DMS153 (cell line): ENCODE measurements around the gene FNDC1.
"Not testable (repeated sequence)": the region's sequence is repeated elsewhere in the genome, so short reads cannot be mapped to it uniquely, and the experiment has no call there.

Experiments
- DNase-seq: peaks from one replicate; lab custom pipeline; 2025; lab: John Stamatoyannopoulos, UW

The FNDC1 gene

DNA sequence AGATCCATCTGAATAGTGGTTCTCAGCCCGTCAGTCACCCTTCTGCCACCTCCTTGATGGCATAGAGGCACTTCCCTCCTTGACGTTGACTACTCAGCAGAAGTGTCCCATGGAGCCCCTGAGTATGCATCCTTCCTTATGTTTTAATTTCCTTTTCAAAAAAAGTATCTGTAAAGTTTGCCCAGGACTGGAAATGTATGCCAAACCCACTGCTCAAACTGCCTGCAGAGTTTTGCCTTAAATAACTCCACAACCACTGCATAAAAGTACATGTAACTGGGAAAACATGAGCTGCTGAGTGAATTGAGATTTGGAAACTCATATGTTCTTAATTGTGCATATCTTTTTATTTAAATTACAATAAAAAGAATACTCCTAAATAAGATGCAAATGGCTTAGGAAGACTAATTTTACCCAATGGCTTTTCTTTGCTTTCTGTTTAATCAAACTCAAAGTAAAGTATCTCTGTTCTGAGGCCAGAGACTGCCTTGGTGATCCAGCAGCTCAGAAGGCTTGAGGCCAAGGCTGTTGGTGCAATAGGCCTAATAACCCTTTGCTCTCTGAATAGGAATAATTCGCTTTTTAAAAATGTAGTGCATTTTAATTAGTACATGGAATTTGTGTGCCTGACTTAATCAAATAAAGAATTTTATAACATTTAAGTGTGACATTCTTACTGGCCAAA lies 90.4 kb downstream of the FNDC1 start:
- no peak for DNase-seq

DNA sequence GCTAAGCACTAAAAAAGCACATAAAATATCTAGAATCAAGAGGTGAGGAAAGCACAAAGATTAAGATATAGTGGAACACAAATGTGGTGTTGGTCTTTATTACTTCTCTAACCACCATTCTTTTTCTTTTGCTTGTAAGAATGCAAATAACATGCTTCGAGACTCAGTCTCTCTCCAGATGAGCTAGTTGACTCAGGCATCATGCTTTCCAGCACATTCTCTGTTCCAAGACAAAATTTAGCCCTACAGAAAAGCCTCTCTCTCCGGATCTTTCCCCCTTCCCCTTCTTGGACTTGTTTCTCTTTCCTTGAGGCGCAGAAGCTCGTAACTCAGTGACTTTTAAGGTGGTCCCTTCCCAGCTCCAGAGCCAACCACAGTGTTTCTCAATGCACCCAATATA lies 91.0 kb downstream of the FNDC1 start:
- no peak for DNase-seq

DNA sequence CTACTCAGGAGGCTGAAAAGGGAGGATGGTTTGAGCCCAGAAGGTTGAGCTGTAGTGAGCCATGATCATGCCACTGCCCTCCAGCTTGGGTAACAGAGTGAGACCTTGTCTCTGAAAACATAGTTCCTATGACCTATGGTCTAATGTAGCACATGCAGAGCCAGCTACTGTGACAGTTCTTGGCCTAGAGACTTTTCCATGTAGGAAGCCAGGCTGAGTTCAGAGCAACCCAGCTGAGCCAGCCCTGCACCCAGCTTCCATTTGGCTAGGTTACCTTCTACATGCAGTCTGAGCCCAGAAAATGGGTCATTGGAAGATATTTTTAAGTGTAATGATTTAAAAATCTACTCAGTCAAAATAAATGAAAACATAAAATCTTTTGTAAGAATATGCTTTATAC lies 92.8 kb downstream of the FNDC1 start:
- DNase-seq = no peak

DNA sequence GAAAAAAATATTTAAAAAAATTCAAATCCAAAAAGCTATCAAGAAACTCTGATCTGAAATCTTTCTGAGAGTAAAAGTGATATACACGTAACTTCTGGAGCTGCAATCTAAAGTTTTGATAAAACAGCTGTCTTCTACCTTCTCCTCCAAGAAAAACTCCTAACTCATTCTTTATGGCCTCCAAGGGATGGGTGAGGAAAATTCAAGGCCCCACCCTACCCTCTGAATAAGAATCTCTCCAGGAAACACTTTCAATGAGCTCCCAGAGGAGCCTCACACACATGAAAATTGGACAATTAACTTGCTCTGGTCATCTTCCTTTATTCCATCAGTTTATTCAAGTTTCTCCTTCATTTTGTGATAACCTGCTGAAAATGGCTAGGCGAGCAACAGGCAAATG lies 93.4 kb downstream of the FNDC1 start:
- DNase-seq = no peak

DNA sequence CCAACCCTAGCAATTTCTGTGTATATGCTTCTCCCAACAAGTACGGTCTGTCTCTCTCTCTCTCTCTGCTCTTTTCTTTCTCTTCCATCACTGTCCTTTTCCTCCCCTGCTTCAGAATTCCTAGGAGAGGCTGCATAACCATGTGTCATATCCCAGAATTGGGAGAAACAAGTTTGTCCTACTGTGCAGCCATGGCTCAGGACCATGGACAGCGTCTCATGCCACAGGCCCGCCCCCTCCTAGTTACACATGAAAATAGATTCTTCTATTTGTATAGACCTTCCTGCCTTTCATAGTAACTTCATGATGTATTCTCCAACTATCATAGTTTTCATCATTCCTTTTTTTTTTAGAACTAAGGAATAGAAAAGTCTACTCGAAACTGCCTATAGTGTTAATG lies 98.0 kb downstream of the FNDC1 start:
- no peak for DNase-seq

DNA sequence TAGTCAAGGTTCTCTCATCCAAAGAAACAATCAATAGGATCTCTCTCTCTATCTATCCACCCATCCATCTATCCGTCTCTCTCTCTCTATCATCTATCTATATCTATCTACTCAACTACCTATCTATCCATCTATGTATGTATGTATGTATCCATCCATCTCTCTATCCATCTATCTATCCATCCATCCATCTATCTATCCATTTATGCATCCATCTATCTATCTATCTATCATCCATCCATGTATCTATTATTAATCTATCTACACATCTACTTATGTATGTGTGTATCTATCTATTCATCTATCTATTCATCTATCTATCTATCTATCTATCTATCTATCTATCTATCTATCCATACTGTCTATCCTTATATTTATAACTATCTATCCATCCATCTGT lies 99.3 kb downstream of the FNDC1 start:
- no peak for DNase-seq

DNA sequence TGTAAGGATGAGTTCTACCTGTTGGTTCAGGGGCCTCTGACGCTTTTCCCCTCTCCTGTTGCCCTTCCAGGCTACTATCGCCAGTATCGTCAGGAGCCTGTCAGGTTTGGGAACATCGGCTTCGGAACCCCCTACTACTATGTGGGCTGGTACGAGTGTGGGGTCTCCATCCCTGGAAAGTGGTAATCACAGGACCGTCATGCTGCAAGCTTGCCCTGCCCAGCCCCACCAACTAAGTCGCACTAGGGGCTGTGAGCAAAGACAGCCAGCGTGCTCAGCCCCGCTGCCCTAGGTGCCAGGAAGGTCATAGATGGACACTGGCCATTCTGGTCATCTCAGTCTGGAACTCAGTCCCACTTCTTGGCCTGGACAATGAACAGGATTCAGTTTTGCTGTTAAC lies 102.1 kb downstream of the FNDC1 start:
- DNase-seq = no peak

DNA sequence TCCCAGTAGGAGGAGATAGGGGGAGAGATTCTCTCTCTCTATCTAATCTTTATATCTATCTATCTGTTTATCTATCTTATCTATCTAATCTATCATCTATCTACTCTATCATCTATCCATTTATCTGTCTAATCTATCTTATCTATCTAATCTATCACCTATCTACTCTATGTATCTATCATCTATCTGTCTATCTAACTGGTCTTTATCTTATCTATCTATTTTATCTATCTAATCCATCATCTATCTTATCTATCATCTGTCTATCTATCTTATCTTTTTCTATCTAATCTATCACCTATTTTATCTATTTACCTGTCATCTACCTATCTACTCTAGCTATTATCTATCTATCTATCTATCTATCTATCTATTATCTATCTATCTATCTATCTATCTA lies 109.4 kb downstream of the FNDC1 start:
- DNase-seq = no peak

DNA sequence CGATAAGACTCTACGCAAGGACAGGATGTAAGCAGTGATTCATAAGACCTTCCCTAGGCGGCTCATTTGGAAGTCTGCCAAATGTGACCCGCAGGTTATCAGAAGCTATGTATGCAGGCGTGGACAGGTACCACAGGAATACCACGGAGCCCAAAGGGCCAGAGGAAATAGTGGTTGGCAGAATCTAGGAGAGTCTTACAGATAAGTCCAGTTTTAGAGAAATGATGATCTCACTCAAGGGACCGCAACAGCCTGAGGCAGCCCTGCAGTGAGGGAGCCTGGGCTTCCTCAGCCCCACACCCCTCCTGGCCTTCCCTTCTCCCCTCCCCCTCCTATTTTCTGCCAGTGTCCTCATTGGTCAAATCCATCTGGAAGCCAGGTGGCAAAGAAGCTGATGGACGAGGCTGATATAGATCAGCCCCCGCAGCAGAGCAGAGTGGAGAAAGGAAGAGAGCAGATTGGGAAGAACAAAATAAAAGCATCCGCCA lies 110.6 kb downstream of the FNDC1 start:
- DNase-seq = peak; percentile 48

DNA sequence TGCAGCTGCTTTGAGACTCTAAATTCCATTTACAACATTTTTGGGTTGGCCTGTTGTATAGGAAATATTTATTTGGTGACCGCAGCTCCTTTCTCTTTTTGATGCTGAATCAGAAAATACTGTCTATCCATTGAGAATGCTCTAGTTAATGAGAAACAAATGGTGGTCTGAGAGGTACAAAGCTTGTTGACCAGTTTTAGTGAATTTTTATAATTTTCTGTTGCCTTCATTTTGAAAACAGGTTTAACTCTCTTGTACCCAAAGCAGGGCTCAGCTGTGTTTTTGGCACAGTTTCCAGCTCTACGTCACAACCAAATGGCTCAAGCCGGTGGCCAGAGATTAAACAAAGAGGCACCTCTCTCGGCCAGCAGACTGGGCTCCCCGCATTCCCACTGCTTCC lies 113.2 kb downstream of the FNDC1 start:
- no peak for DNase-seq

DNA sequence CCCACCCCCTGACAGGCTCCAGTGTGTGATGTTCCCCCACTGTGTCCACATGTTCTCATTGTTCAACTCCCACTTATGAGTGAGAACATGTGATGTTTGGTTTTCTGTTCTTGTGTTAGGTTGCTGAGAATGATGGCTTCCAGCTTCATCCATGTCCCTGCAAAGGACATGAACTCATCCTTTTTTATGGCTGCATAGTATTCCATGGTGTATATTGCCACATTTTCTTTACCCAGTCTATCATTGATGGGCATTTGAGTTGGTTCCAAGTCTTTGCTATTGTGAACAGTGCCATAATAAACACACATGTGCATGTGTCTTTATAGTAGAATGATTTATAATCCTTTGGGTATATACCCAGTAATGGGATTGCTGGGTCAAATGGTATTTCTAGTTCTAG lies 115.5 kb downstream of the FNDC1 start:
- DNase-seq = not testable (repeated sequence)

DNA sequence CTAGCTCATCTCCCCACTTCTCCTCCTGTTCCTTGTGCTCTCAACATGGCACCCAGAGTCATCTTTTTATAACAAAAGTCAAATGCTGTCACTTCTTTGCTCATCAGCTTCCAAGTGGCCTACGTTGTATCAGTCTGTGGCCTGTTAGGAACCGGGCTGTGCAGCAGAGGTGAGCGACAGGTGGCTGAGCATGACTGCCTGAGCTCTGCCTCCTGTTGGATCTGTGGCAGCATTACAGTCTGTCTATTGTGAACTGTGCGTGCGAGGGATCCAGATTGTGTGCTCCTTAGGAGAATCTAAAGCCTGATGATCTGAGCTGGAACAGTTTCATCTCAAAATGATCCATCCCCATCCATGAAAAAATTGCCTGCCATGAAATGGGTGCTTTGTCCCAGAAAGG lies 129.6 kb downstream of the FNDC1 start:
- DNase-seq = no peak

DNA sequence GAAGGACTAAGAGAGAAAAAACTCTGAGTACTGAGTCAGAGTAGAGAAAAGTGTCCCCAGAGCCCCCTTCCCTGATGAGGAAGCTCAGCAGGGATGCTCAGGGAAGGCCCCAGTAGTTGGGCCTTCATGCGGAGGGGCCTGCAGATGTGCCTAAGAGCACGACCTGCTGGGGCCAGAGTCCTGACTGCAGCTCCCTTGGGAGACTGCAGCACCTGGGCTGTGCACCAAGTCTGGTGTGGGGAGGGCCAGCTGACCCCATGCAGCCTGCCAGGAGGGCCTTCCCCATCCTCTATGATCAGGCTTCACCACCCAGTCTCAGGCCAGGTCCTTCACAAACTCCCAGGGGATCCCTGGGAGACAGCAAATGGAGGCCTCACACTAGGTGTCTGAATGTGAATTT lies 130.4 kb downstream of the FNDC1 start:
- DNase-seq = no peak

DNA sequence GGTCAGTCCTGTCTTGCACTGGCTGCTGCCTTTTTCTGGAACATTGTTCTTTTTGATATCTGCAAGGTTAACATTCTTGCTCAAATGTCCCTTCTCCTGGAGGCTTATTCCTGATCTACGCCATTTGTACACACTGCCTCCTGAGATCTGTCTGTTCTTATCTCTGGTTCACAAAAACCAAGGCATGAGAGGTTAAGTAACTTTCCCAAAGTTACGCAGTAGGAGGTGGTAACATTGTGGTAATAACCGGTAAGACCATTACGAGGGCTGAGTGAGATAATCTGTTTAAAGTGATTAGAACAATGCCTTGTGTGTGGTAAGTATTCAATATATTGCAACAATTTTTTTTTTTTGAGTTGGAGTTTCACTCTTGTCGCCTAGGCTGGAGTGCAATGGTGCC lies 132.1 kb downstream of the FNDC1 start:
- no peak for DNase-seq

DNA sequence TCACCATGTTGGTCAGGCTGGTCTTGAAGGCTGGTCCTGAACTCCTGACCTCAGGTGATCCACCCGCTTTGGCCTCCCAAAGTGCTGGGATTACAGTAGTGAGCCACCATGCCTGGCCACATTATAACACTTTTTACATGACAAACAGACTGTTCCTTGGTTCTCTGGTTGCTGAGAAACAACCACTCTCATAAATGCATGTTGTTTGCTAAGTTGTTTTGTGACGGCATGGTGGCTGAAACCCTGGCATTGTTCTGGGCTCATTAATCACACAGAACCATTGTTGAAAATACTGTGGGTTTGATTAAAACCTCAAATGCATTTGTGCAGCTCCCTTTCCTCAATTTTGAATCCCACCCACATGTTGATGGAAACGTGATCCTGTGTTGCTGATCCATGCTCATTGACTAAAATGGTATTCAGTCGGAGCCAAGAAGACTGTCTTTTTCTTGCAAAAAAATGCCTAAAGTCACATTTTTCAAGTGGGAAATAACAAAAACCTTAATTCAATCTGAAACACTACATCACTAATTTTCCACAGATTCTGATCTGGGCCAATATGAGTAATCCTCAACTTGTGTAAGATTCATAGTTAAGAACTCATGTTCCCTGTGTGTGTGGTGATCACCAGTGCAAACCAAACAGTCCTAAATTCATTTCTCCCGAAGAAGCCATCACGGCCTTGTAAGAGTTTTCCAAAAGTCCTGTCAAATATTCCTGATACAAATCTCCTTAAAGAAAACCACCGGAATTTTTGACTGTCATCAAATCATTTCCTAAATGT lies 132.8 kb downstream of the FNDC1 start:
- no peak for DNase-seq

DNA sequence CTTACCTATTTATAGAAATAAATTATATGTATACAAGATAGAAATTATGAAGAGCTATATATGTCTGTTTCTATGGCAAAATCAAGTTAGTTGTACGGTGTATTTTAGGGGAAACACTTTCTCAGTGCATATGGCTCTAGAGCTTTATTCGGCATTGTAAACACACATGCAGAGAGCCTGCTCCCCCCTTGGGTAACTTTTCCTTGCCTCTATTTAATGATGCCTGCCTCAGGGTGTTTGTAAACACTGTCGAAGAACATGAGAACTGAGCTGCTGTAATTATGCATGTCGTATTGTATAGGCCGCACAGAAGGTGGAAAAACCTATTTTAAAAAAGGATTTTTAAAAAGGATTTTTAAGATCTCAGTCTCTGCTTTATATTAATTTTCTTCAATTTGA lies 133.4 kb downstream of the FNDC1 start:
- DNase-seq = no peak

DNA sequence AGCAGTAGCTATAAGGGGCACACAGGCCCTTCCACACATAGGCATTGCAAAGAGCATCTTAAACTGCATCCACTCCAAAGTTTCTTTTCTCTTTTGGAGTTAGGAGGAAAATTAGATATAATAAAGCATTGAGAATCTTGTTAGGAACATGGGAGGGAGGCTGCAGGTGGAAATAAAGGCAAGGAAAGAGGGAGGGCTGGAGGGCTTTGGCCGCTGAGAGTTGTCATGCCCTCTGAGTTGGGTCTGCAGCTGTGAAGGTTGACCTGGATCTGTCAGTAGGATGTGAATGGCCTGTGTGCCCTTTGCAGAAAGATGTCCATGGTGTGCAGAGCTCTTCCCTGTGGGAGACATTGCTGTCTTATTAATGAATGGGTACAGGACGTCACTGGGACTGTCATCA lies 134.0 kb downstream of the FNDC1 start:
- no peak for DNase-seq

DNA sequence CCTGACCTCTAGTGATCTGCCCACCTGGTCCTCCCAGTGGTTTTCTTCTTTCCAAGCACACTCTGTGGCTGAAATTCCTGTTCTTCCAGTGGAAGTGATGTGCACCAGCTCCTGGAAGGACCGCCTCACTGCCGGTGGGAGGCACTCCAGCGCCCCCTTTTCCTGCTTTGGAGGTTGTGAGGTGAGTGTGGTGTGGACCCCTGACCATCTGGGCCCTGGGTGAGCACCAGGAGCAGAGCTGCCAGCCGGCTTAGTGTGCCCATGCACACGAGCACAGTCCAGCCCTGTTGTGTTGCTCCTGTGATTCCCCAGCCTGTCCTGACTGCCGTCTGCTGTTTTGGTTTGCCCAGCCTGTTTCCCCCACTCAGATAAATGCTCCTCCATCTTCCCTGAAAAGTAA lies 134.6 kb downstream of the FNDC1 start:
- no peak for DNase-seq

DNA sequence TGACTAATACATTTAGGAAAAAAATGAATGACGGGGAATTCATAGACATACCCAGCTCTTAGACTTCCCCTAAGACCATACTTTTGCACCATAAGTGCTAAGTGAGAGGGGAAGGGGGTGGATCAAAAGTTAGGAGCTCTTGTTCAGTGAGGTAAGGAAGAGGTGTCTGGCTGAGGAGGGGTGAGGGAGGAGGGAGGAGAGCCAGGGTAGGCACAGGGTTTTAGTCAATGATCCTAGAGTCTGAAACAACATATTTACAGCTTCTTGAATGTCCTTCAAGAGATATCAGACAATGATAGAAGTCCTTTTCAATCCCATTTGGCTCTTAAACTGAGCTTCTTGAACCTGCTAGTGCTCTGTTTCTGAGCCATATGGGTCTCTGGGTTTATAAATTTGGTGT lies 135.4 kb downstream of the FNDC1 start:
- no peak for DNase-seq

DNA sequence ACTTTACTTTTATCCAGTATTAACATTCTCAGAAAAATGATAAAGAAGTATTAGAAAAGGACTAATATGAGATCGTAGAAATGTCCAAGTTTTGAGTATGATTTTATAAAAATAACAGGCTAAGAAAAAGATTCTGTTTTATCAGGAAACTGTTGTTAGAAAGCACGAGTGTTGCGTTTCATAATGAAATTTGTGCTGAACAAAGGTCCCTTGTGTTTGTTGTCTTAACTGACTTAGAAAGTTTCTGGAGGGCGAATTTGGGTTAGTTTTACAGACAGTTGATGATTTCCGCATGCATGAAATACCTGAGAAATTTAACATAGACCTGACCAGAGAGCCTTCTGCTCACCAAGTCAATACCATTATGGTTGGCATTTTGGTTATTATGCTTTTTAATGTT lies 136.0 kb downstream of the FNDC1 start:
- DNase-seq = no peak

DNA sequence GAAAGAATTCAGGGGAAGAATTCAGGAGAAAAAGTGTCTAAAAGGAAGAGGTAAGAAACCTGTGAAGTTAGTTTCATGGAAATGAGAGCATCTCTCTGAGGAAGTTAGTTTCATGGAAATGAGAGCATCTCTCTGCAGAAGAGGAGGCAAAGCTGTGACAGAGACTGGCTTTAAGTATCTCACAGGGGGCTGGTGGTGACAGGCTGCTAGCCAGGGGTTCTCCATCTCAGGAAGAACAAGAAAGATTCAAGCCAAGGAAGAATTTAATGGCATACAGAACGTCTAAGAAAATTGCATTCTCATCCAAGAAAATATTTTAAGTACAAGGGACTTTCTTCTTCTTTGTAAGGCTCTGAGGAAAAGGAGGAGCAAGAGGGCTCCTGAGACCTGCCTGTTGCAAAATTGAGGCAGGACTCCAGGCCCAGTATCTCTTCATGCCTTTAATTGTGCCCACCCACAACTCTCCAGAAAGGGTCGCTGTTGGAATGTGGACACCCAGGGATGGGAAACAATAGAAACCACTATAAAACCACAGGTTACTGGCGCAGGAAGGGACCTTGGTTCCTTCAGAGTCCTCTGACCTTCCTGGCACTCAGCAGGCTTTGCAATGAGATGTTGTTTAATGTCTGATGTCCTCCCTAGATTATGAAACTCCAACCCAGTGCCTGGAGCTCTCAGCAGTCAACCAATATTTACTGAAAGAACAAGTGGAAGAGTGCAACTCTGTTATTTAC lies 136.8 kb downstream of the FNDC1 start:
- DNase-seq = no peak

DNA sequence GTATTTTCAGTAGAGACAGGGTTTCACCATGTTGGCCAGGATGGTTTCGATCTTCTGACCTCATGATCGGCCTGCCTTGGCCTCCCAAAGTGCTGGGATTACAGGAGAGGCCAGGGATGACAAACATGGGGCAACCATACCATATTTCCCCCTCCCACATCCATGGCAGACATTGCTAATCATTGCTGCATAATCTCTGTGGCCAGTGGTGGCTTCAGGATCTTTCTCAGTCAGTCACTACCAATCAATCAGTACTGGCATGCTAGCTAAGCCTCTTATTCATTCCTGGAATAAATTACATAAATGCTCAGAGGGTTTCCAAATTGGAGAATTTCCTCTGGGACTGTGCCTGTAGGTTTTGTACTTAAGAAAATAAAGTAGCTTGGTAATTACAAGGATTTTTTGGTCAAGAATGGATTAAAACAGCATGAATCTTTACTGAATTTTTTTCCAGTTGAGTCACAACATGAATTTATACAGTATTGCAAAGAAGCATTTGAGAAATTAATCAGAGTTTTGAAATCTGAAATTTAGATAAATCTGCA lies 138.1 kb downstream of the FNDC1 start:
- DNase-seq = no peak

DNA sequence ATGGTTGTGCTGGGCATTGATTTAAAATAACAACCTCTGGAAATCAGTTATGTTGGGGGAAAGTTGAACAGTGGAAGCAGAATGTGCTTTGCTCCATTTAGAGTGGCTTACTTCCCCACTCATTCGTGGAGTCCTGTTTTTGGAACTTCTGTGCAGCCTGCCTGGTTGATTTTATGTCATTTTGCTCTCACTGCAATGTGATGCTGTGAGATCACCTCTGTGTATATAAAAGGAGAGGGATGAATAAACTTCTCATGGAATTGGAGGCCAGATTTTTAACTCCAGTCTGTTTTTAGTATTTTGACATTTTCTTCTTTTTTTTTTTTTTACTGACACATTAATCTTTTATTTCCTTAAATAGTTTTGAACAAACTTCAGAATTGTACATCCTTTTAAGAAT lies 139.0 kb downstream of the FNDC1 start:
- DNase-seq = no peak
